NCI-H69 (cell line): ENCODE results near the gene TRAF2.
A peak's percentile ranks its signal among the peaks of the same experiment; 100 is the strongest.

Experiments used
- DNase-seq: peaks from one replicate; lab custom pipeline; 2025; lab: John Stamatoyannopoulos, UW

TRAF2 gene

GRCh38 chr9:136847088-136847825 is 39.1 kb upstream of the TRAF2 start:
- no peak for DNase-seq

- peak; percentile 88 for DNase-seq
Measured at GRCh38 chr9:136847826-136848392, 38.4 kb upstream of the TRAF2 start.

GRCh38 chr9:136848393-136849037 is 37.8 kb upstream of the TRAF2 start:
- peak; percentile 89 for DNase-seq

- DNase-seq: peak; percentile 100
Measured at GRCh38 chr9:136849038-136849959, 37.0 kb upstream of the TRAF2 start, which contains the start of gene PHPT1. Gene PHPT1, plus strand, starts transcription at chr9:136849409. Its CDS starts 22 bp downstream, at chr9:136849431.

GRCh38 chr9:136849960-136850865 is 36.1 kb upstream of the TRAF2 start:
- DNase-seq: no peak

- DNase-seq: no peak
Measured at GRCh38 chr9:136850866-136851775, 35.2 kb upstream of the TRAF2 start.

DNA sequence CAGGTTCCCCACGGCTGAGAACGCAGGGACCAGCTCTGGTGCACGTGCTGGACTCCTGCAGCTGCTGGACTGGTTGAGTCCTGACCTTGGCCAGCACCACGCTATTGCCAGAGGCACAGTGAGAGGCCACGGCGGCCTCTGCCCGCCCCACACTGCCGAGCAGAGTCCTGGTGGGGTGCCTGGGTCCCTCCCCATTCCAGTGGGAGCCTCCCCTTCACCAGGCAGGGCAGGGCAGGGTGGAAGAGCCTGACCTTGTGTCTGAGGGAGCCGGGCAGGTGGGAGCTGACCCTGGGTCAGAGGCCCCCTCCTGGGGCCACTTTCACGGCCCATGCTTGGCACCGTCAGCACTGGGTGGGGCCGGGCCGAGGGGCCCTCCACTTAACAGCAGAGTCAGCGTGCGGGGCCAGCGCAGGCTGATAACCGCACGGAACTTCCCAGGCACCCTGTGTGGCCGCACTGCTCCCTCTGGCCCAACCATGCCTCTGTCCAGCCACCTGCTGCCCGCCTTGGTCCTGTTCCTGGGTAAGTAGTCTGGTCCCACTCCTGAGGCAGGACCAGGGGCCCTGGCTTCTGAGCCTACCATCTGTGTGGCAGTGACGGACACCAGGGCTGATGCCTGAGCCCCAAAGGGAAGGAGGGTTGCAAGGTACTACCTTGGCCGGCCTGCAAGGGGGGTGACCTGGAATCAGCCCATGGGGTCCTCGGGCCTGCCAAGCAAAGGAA is 34.2 kb upstream of the TRAF2 start, which contains the start of gene MAMDC4:
TSS of gene MAMDC4 (plus strand) at position 406 of the 723 bp plus-strand sequence. CDS start at position 477, 71 bp downstream.
- DNase-seq: no peak

- no peak for DNase-seq
Measured at GRCh38 chr9:136852664-136853595, 33.4 kb upstream of the TRAF2 start.

DNA sequence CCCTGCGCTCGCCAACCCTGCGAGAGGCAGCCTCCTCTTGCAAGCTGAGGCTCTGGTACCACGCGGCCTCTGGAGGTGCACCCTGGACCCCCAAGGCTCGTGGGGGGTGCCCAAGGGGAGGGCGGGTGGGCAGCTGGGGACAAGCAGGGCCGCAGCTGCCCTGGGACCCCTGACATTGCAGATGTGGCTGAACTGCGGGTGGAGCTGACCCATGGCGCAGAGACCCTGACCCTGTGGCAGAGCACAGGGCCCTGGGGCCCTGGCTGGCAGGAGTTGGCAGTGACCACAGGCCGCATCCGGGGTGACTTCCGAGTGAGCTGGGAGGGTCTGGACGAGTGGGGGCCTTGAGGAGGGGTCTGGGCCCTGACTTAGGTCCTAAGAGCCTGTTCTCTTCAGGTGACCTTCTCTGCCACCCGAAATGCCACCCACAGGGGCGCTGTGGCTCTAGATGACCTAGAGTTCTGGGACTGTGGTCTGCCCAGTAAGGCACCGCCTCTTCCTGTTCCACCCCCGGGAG is 32.7 kb upstream of the TRAF2 start:
- DNase-seq: no peak

DNA sequence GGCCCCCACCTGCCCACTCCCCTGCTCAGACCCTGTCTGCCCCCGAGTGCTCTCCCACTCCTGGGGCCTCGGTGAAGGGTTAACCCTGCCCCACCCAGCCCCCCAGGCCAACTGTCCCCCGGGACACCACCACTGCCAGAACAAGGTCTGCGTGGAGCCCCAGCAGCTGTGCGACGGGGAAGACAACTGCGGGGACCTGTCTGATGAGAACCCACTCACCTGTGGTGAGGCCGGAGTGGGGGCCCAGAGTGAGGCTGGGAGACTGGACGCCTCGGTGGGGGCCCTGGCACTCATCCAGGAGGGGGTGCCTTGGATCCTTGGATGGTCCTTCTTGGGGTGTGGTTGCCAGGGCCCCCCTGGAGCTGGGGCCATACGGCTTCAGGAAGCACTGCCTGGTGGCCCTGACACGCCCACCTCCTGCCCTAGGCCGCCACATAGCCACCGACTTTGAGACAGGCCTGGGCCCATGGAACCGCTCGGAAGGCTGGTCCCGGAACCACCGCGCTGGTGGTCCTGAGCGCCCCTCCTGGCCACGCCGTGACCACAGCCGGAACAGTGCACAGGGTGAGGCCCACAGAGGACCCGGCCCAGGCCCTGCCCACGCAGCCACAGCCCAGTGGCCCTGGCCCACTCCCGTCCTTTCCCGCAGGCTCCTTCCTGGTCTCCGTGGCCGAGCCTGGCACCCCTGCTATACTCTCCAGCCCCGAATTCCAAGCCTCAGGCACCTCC is 32.0 kb upstream of the TRAF2 start:
- DNase-seq: no peak

DNA sequence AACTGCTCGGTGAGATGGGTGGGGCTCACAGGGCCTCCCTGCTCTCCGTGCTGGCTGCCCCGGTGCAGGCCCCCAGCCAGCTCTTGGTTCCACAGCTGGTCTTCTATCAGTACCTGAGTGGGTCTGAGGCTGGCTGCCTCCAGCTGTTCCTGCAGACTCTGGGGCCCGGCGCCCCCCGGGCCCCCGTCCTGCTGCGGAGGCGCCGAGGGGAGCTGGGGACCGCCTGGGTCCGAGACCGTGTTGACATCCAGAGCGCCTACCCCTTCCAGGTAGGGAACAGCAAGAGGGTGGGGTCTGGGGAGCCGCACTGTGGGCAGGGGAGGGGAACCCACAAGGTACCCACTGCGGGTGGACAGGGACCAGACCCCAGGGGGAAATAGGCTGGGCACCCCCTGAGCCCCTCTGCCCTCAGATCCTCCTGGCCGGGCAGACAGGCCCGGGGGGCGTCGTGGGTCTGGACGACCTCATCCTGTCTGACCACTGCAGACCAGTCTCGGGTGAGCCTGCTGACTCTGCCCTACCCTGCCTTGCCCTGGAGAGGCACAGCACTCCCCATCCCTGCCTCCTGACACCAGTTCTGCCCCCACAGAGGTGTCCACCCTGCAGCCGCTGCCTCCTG is 31.4 kb upstream of the TRAF2 start:
- no peak for DNase-seq

DNA sequence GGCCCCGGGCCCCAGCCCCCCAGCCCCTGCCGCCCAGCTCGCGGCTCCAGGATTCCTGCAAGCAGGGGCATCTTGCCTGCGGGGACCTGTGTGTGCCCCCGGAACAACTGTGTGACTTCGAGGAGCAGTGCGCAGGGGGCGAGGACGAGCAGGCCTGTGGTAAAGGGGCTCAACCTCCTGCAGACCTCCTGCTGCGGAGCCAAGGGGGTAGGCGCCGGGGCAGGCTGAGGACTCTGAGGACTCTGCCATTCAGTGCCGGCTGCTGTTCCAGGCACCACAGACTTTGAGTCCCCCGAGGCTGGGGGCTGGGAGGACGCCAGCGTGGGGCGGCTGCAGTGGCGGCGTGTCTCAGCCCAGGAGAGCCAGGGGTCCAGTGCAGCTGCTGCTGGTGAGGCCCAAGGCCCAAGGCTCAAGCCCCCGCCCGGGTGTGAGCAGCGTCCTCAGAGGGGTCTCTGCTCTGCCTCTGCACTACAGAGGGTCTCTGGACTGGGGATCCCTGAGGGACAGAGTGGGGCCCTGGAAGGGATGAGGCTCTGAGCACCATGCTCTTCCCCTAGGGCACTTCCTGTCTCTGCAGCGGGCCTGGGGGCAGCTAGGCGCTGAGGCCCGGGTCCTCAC is 30.7 kb upstream of the TRAF2 start:
- DNase-seq: no peak

DNA sequence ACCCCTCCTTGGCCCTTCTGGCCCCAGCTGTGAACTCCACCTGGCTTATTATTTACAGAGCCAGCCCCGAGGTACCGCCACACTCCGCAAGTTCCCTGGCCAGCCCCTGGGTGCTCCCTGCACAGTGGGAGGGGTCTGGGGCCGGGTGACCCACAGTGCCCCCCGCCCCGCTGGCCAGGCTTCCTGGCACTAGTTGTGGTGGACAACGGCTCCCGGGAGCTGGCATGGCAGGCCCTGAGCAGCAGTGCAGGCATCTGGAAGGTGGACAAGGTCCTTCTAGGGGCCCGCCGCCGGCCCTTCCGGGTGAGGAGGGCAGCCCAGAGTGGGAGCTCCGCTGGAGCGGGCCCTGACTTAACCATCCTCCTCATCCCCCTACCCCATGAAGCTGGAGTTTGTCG is 30.2 kb upstream of the TRAF2 start:
- peak; percentile 36 for DNase-seq

- DNase-seq: no peak
Measured at GRCh38 chr9:136856541-136857141, 29.7 kb upstream of the TRAF2 start.

DNA sequence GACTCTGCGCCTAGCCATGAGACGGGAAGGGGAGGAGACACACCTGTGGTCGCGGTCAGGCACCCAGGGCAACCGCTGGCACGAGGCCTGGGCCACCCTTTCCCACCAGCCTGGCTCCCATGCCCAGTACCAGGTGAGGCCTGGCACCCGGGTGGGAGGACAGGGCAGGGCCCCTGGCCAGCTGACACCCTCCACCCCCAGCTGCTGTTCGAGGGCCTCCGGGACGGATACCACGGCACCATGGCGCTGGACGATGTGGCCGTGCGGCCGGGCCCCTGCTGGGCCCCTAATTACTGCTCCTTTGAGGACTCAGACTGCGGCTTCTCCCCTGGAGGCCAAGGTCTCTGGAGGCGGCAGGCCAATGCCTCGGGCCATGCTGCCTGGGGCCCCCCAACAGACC is 29.1 kb upstream of the TRAF2 start:
- DNase-seq: no peak
